HG02642 (cell line): ENCODE results near the gene MAN1C1.
"Not testable (repeated sequence)": the region's sequence is repeated elsewhere in the genome, so short reads cannot be mapped to it uniquely, and the experiment has no call there.

Experiments used
- ATAC-seq: cut with Tn5 transposase; IDR thresholded peaks from one replicate; pipeline ENCODE4 v1.9.1; 2021; ENCODE audit warnings: mild to moderate bottlenecking; ENCODE audit not compliant: unreplicated experiment, poor library complexity

The MAN1C1 gene

GRCh38 chr1:25653558-25653957, 37.0 kb downstream of the MAN1C1 start:
- ATAC-seq = no peak

GRCh38 chr1:25654109-25654660, 37.6 kb downstream of the MAN1C1 start:
- no peak for ATAC-seq

- ATAC-seq = no peak
Observed at GRCh38 chr1:25657121-25657882, 40.7 kb downstream of the MAN1C1 start.

GRCh38 chr1:25657883-25658760, 41.5 kb downstream of the MAN1C1 start:
- no peak for ATAC-seq

GRCh38 chr1:25658791-25659431, 42.3 kb downstream of the MAN1C1 start:
- no peak for ATAC-seq

- no peak for ATAC-seq
Observed at GRCh38 chr1:25661043-25661815, 44.6 kb downstream of the MAN1C1 start.

GRCh38 chr1:25662061-25662460, 45.5 kb downstream of the MAN1C1 start:
- ATAC-seq = no peak

GRCh38 chr1:25662959-25663358, 46.4 kb downstream of the MAN1C1 start:
- not testable (repeated sequence) for ATAC-seq

GRCh38 chr1:25664357-25665199, 48.0 kb downstream of the MAN1C1 start:
- no peak for ATAC-seq

- ATAC-seq = no peak
Observed at GRCh38 chr1:25666460-25666859, 49.9 kb downstream of the MAN1C1 start.

- no peak for ATAC-seq
Observed at GRCh38 chr1:25668931-25669573, 52.5 kb downstream of the MAN1C1 start.

GRCh38 chr1:25669781-25670567, 53.4 kb downstream of the MAN1C1 start:
- ATAC-seq = no peak

GRCh38 chr1:25671929-25672328, 55.3 kb downstream of the MAN1C1 start:
- no peak for ATAC-seq

GRCh38 chr1:25672763-25673409, 56.3 kb downstream of the MAN1C1 start:
- no peak for ATAC-seq

GRCh38 chr1:25673456-25673855, 56.9 kb downstream of the MAN1C1 start:
- ATAC-seq = no peak

GRCh38 chr1:25673962-25674806, 57.6 kb downstream of the MAN1C1 start:
- no peak for ATAC-seq

GRCh38 chr1:25674807-25675084, 58.2 kb downstream of the MAN1C1 start:
- no peak for ATAC-seq
